SK-N-SH treated with all-trans-retinoic acid at 6 μM for 48 hours (cell line): ENCODE results near the gene ERBB2.

Experiments
- ATAC-seq: fragments of 200-7000 bp; cut with Tn5 transposase; 3 replicates; pipeline ENCODE4 v1.9.1; 2020; ENCODE audit warnings: mild to moderate bottlenecking, moderate library complexity
- ARNTL ChIP-seq: fragments of 450-650 bp; formaldehyde crosslinking; IDR thresholded peaks from 2 replicates; pipeline ENCODE4 v1.5.0; 2020; ENCODE audit warnings: low read depth, mild to moderate bottlenecking, moderate library complexity, borderline replicate concordance
- BACH2 ChIP-seq: fragments of 250-450 bp; sonication (Bioruptor Pico); IDR thresholded peaks from 2 replicates; pipeline ENCODE4 v1.9.0; 2021; ENCODE audit warnings: mild to moderate bottlenecking, borderline replicate concordance
- CREB5 ChIP-seq: fragments of 250-450 bp; sonication (Bioruptor Pico); IDR thresholded peaks from 2 replicates; pipeline ENCODE4 v1.5.1; 2020; ENCODE audit warnings: low read depth, mild to moderate bottlenecking, moderate library complexity
- CSDC2 ChIP-seq: fragments of 250-450 bp; sonication (Bioruptor Pico); IDR thresholded peaks from 2 replicates; pipeline ENCODE4 v1.5.0; 2020; ENCODE audit warnings: mild to moderate bottlenecking, moderate library complexity
- ESRRG ChIP-seq: fragments of 250-450 bp; sonication (Bioruptor Pico); IDR thresholded peaks from 2 replicates; pipeline ENCODE4 v1.6.1; 2021; ENCODE audit warnings: mild to moderate bottlenecking
- GLIS3 ChIP-seq: fragments of 250-450 bp; sonication (Bioruptor Pico); IDR thresholded peaks from 2 replicates; pipeline ENCODE4 v1.5.0; 2020; ENCODE audit warnings: mild to moderate bottlenecking, moderate library complexity
- ISL1 ChIP-seq: fragments of 250-450 bp; sonication (Bioruptor Pico); IDR thresholded peaks from 2 replicates; pipeline ENCODE4 v2.1.2; 2022; ENCODE audit warnings: mild to moderate bottlenecking, moderate library complexity
- POU6F1 ChIP-seq: fragments of 250-450 bp; sonication (Bioruptor Pico); IDR thresholded peaks from 2 replicates; pipeline ENCODE4 v1.8.0; 2021; ENCODE audit warnings: low read depth, mild to moderate bottlenecking, moderate library complexity, borderline replicate concordance
- PPARA ChIP-seq: fragments of 250-450 bp; sonication (Bioruptor Pico); IDR thresholded peaks from 2 replicates; pipeline ENCODE4 v1.5.0; 2020; ENCODE audit warnings: mild to moderate bottlenecking, borderline replicate concordance
- SNAI2 ChIP-seq: fragments of 250-450 bp; sonication (Bioruptor Pico); IDR thresholded peaks from 2 replicates; pipeline ENCODE4 v1.5.0; 2020; ENCODE audit warnings: mild to moderate bottlenecking, moderate library complexity
- TCF4 ChIP-seq: fragments of 250-450 bp; sonication (Bioruptor Pico); IDR thresholded peaks from 2 replicates; pipeline ENCODE4 v1.8.0; 2021; ENCODE audit warnings: mild to moderate bottlenecking, moderate library complexity, borderline replicate concordance
- TOX ChIP-seq: fragments of 250-450 bp; sonication (Bioruptor Pico); IDR thresholded peaks from 2 replicates; pipeline ENCODE4 v1.8.0; 2021; ENCODE audit warnings: mild to moderate bottlenecking, moderate library complexity, borderline replicate concordance
- TSHZ2 ChIP-seq: fragments of 250-450 bp; sonication (Bioruptor Pico); IDR thresholded peaks from 2 replicates; pipeline ENCODE4 v1.5.0; 2020; ENCODE audit warnings: mild to moderate bottlenecking, moderate library complexity
- ZC3H10 ChIP-seq: fragments of 250-450 bp; sonication (Bioruptor Pico); IDR thresholded peaks from 2 replicates; pipeline ENCODE4 v1.5.1; 2021; ENCODE audit warnings: mild to moderate bottlenecking, moderate library complexity
- ZFP3 ChIP-seq: fragments of 250-450 bp; sonication (Bioruptor Pico); IDR thresholded peaks from 2 replicates; pipeline ENCODE4 v1.5.0; 2020; ENCODE audit warnings: mild to moderate bottlenecking, moderate library complexity
- ZFP30 ChIP-seq: fragments of 450-650 bp; formaldehyde crosslinking; IDR thresholded peaks from 2 replicates; pipeline ENCODE4 v1.5.0; 2022; ENCODE audit warnings: mild to moderate bottlenecking, moderate library complexity
- ZNF565 ChIP-seq: fragments of 450-650 bp; formaldehyde crosslinking; conservative IDR thresholded peaks from 2 replicates; pipeline ENCODE4 v1.5.0; 2020; ENCODE audit warnings: low read depth, mild to moderate bottlenecking, moderate library complexity
- ZNF70 ChIP-seq: fragments of 450-650 bp; formaldehyde crosslinking; IDR thresholded peaks from 2 replicates; pipeline ENCODE4 v1.5.0; 2020; ENCODE audit warnings: mild to moderate bottlenecking, moderate library complexity
- ZNF8 ChIP-seq: fragments of 450-650 bp; formaldehyde crosslinking; IDR thresholded peaks from 2 replicates; pipeline ENCODE4 v1.5.0; 2020; ENCODE audit warnings: mild to moderate bottlenecking, moderate library complexity
- TF ChIP-seq, protein P1 (sequence below): fragments of 250-450 bp; sonication (Bioruptor Pico); IDR thresholded peaks from 2 replicates; pipeline ENCODE4 v1.8.0; 2020; ENCODE audit warnings: mild to moderate bottlenecking, moderate library complexity, borderline replicate concordance

Gene ERBB2

GRCh38 chr17:39701784-39702422, 2.0 kb downstream of the ERBB2 start:
- TF ChIP-seq ARNTL (no peak), POU6F1 (CRISPR knock-in tag) (no peak), ZNF8 (CRISPR knock-in tag) (no peak), ZC3H10 (CRISPR knock-in tag) (no peak), ZNF70 (CRISPR knock-in tag) (no peak), PPARA (CRISPR knock-in tag) (no peak), TSHZ2 (CRISPR knock-in tag) (no peak), CREB5 (no peak)
- TF ChIP-seq, protein P1, sequence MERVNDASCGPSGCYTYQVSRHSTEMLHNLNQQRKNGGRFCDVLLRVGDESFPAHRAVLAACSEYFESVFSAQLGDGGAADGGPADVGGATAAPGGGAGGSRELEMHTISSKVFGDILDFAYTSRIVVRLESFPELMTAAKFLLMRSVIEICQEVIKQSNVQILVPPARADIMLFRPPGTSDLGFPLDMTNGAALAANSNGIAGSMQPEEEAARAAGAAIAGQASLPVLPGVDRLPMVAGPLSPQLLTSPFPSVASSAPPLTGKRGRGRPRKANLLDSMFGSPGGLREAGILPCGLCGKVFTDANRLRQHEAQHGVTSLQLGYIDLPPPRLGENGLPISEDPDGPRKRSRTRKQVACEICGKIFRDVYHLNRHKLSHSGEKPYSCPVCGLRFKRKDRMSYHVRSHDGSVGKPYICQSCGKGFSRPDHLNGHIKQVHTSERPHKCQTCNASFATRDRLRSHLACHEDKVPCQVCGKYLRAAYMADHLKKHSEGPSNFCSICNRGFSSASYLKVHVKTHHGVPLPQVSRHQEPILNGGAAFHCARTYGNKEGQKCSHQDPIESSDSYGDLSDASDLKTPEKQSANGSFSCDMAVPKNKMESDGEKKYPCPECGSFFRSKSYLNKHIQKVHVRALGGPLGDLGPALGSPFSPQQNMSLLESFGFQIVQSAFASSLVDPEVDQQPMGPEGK, result no peak
- ATAC-seq, result no peak

DNA sequence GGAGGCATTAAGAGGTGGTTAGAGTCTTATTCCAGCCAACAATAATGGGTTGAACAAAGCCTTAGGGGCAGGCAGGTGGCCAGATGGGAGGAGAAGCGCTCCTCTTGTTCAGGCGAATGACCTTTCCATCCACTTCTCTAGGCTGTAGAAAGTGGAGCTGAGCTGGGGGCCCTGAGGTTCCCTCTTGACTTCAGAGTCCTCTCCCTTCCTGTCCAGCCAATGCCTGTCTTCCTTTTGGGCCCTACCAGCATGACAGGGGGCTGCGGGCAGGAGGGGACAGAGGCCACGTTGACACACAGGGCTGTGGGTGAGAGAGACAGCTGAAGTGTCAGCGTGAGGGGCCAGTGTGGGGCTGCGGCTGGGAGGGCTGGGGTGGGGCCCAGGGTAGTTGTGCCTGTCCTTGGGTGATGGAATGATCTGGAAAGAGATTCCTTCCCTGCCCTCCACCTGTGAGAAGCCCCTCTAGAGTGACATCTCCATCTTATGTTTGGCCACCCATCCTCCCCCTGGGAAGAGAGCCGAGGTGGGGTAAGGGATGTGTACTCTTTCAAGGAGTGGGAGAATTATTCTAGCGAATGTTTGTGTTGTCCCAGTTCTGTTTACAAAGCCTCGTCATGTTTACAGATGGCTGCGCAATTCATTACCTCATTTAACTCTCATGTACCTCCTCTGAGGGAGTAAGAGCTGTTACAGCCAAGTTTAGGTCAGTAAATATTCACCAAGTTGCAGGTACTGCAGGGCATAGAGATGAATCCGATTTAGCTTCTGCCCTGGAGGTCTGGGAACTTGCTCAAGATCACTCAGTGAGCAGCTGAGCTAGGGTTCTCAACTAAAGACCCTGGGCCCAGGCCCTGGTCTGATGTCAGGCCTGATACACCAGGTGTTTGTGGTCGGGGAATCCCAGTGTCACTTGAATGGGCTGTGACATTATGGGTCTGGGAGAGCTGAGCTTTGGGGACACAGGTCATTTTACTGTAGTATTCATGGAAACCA, 3.3 kb downstream of the ERBB2 start:
- TF ChIP-seq, protein P1, result no peak
- no peak for TF ChIP-seq CSDC2 (CRISPR knock-in tag)
- TF ChIP-seq PPARA (CRISPR knock-in tag), result no peak
- no peak for TF ChIP-seq ZNF70 (CRISPR knock-in tag)
- TF ChIP-seq SNAI2 (CRISPR knock-in tag), result no peak
- no peak for TF ChIP-seq ZFP30 (CRISPR knock-in tag)
- TF ChIP-seq ESRRG, result no peak
- TF ChIP-seq GLIS3, result no peak
- no peak for TF ChIP-seq ZFP3 (CRISPR knock-in tag)
- TF ChIP-seq CREB5, result no peak
- no peak for TF ChIP-seq ARNTL
- ATAC-seq, result no peak

GRCh38 chr17:39703913-39704312, 4.0 kb downstream of the ERBB2 start:
- TF ChIP-seq CREB5, result no peak
- TF ChIP-seq CSDC2 (CRISPR knock-in tag), result no peak
- TF ChIP-seq ZNF70 (CRISPR knock-in tag), result no peak
- no peak for TF ChIP-seq ZNF8 (CRISPR knock-in tag)
- TF ChIP-seq ZNF565 (CRISPR knock-in tag), result no peak
- TF ChIP-seq SNAI2 (CRISPR knock-in tag), result no peak
- TF ChIP-seq ISL1 (CRISPR knock-in tag), result no peak
- no peak for TF ChIP-seq TCF4
- TF ChIP-seq GLIS3, result no peak
- no peak for TF ChIP-seq BACH2 (CRISPR knock-in tag)
- no peak for TF ChIP-seq PPARA (CRISPR knock-in tag)
- no peak for TF ChIP-seq ZFP3 (CRISPR knock-in tag)
- TF ChIP-seq, protein P1, result no peak
- no peak for TF ChIP-seq TOX (CRISPR knock-in tag)
- no peak for TF ChIP-seq ZFP30 (CRISPR knock-in tag)
- ATAC-seq, result no peak
